Caco-2 (cell line): Measurements from ENCODE around the gene GCN1. TPM values are rescaled to one million over a fixed set of nuclear protein-coding genes. Genes with fewer than 3 reads are reported as not detected.

Experiments
- BruUV-seq: library from RNA; stranded (reverse); fragments of 400-500 nt; replicated peaks from 2 replicates; lab custom pipeline; 2021; lab: Mats Ljungman, UMichigan
- CTCF ChIA-PET: fragments of 300-600 bp; sonication (Branson Sonifier 250); formaldehyde crosslinking; loops from one replicate; lab custom pipeline; 2022; ENCODE audit warnings: antibody characterized with exemption; lab: Charles Lee
- POLR2A ChIA-PET: fragments of 300-600 bp; sonication (Branson Sonifier 250); formaldehyde crosslinking; loops from one replicate; lab custom pipeline; 2022; ENCODE audit warnings: antibody characterized with exemption; lab: Charles Lee
- DNase-seq, 2 experiments: peaks; one replicate each; pipeline versions ENCODE4 v3.0.0 to v3.0.0-alpha.2; 2020 to 2022
- H3K27me3 ChIP-seq: replicated peaks from 2 replicates; pipeline ENCODE4 v1.6.0; 2011; ENCODE audit warnings: low read length; ENCODE audit not compliant: control insufficient read depth, insufficient read depth
- H3K36me3 ChIP-seq: 2 replicates; pipeline ENCODE4 v1.5.1; 2011; ENCODE audit warnings: low read length; ENCODE audit not compliant: control insufficient read depth, insufficient read depth
- H3K4me1 ChIP-seq: fragments of 250-450 bp; sonication (Bioruptor Pico); 2 replicates; pipeline ENCODE4 v1.5.1; 2020; ENCODE audit warnings: mild to moderate bottlenecking
- H3K4me3 ChIP-seq: 2 replicates; pipeline ENCODE4 v1.5.1; 2011; ENCODE audit warnings: low read depth, mild to moderate bottlenecking, control low read depth, low read length
- H3K9me3 ChIP-seq: fragments of 250-450 bp; sonication (Bioruptor Pico); 2 replicates; pipeline ENCODE4 v1.5.1; 2020; ENCODE audit warnings: mild to moderate bottlenecking, moderate library complexity
- H3K27ac Mint-ChIP-seq: one replicate; pipeline ENCODE4 v1.8.0; 2022; ENCODE audit warnings: mixed read lengths; ENCODE audit not compliant: unreplicated experiment
- H3K27me3 Mint-ChIP-seq: one replicate; pipeline ENCODE4 v1.8.0; 2022; ENCODE audit warnings: mixed read lengths; ENCODE audit not compliant: insufficient read depth, unreplicated experiment
- H3K36me3 Mint-ChIP-seq: one replicate; pipeline ENCODE4 v1.8.0; 2022; ENCODE audit warnings: mild to moderate bottlenecking, mixed read lengths; ENCODE audit not compliant: insufficient read depth, unreplicated experiment
- H3K4me1 Mint-ChIP-seq: one replicate; pipeline ENCODE4 v1.8.0; 2022; ENCODE audit warnings: low read depth, mixed read lengths; ENCODE audit not compliant: unreplicated experiment
- H3K4me3 Mint-ChIP-seq: one replicate; pipeline ENCODE4 v1.8.0; 2022; ENCODE audit warnings: mild to moderate bottlenecking, moderate library complexity, mixed read lengths; ENCODE audit not compliant: unreplicated experiment
- H3K9me3 Mint-ChIP-seq: one replicate; pipeline ENCODE4 v1.8.0; 2022; ENCODE audit warnings: mixed read lengths; ENCODE audit not compliant: unreplicated experiment
- intact Hi-C: fragments of 100-400 bp; cut with micrococcal nuclease; formaldehyde crosslinking; loops from one replicate; pipeline ENCODE4 v1.10.0; 2022; ENCODE audit not compliant: unreplicated experiment
- total RNA-seq: library from RNA; stranded (reverse); gene quantifications from 2 replicates; pipeline ENCODE4 v1.2.3, GENCODE V29; 2022
- TF ChIP-seq, protein P1 (sequence below), 2 experiments: fragments of 200-600 bp in 1 of 2; IDR thresholded peaks; 1 replicate in 1 of 2; 2 replicates in 1 of 2; pipeline versions ENCODE4 v1.5.1 to v1.8.0; 2011 to 2022; ENCODE audit warnings: antibody characterized with exemption in 1 of 2, control low read depth in 1 of 2, inconsistent platforms in 1 of 2, low read depth in 1 of 2, low read length in 1 of 2, mild to moderate bottlenecking in 1 of 2, moderate library complexity in 1 of 2; ENCODE audit not compliant: insufficient read depth in 1 of 2, severe bottlenecking in 1 of 2, unreplicated experiment in 1 of 2

GCN1 gene
- total RNA-seq, 1 experiment from 2014 or later = 154 TPM

- Histone ChIP-seq H3K27me3 (no peaks in the 10 kb centered on the region), H3K9me3 (no peaks in the 10 kb centered on the region), H3K4me3 (no peak overlapping the region), H3K36me3 (peaks cover 6% of the 10 kb centered on the region), H3K4me1 (no peaks in the 10 kb centered on the region)
- Mint-ChIP-seq H3K36me3 (peaks cover 76% of the 10 kb centered on the region), H3K27ac (no peak overlapping the region), H3K4me3 (no peak overlapping the region), H3K27me3 (no peaks in the 10 kb centered on the region), H3K9me3 (no peaks in the 10 kb centered on the region), H3K4me1 (no peaks in the 10 kb centered on the region)
- BruUV-seq = no TSS peak
- DNase-seq = no peak
- intact Hi-C loops = no loop called here
- POLR2A ChIA-PET = no interaction called here
- CTCF ChIA-PET = no interaction called here
- TF ChIP-seq, protein P1, sequence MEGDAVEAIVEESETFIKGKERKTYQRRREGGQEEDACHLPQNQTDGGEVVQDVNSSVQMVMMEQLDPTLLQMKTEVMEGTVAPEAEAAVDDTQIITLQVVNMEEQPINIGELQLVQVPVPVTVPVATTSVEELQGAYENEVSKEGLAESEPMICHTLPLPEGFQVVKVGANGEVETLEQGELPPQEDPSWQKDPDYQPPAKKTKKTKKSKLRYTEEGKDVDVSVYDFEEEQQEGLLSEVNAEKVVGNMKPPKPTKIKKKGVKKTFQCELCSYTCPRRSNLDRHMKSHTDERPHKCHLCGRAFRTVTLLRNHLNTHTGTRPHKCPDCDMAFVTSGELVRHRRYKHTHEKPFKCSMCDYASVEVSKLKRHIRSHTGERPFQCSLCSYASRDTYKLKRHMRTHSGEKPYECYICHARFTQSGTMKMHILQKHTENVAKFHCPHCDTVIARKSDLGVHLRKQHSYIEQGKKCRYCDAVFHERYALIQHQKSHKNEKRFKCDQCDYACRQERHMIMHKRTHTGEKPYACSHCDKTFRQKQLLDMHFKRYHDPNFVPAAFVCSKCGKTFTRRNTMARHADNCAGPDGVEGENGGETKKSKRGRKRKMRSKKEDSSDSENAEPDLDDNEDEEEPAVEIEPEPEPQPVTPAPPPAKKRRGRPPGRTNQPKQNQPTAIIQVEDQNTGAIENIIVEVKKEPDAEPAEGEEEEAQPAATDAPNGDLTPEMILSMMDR (IDR thresholded peaks at IDR 0.05; ENCODE audit: insufficient read depth in 1 of 2, low read depth in 1 of 2, low read length in 1 of 2, severe bottlenecking in 1 of 2, unreplicated experiment in 1 of 2) = no peak
Observed at GRCh38 chr12:120130011-120130410, 64.5 kb downstream of the GCN1 start.

- intact Hi-C loops = no loop called here
- BruUV-seq = no TSS peak
- Mint-ChIP-seq H3K9me3 (no peaks in the 10 kb centered on the region), H3K4me1 (peaks cover 9% of the 10 kb centered on the region), H3K36me3 (peaks cover 59% of the 10 kb centered on the region), H3K4me3 (no peak overlapping the region), H3K27ac (no peak overlapping the region), H3K27me3 (no peaks in the 10 kb centered on the region)
- no peaks in the 10 kb centered on the region for H3K27me3 ChIP-seq
- DNase-seq = no peak
- no peaks in the 10 kb centered on the region for H3K9me3 ChIP-seq
- H3K4me3 ChIP-seq = no peak overlapping the region
- ChIA-PET CTCF (no interaction called here), POLR2A (no interaction called here)
- peaks cover 6% of the 10 kb centered on the region for H3K36me3 ChIP-seq
- H3K4me1 ChIP-seq = no peaks in the 10 kb centered on the region
- TF ChIP-seq, protein P1 (IDR thresholded peaks at IDR 0.05; ENCODE audit: insufficient read depth in 1 of 2, low read depth in 1 of 2, low read length in 1 of 2, severe bottlenecking in 1 of 2, unreplicated experiment in 1 of 2) = no peak
Observed at GRCh38 chr12:120126635-120127005, 67.9 kb downstream of the GCN1 start.

- H3K4me1 Mint-ChIP-seq = peaks cover 9% of the 10 kb centered on the region
- H3K27ac Mint-ChIP-seq = no peak overlapping the region
- Histone ChIP-seq H3K4me3 (no peak overlapping the region), H3K4me1 (no peaks in the 10 kb centered on the region), H3K27me3 (no peaks in the 10 kb centered on the region), H3K9me3 (no peaks in the 10 kb centered on the region), H3K36me3 (peaks cover 6% of the 10 kb centered on the region)
- H3K36me3 Mint-ChIP-seq = peaks cover 56% of the 10 kb centered on the region
- BruUV-seq = no TSS peak
- TF ChIP-seq, protein P1 (IDR thresholded peaks at IDR 0.05; ENCODE audit: insufficient read depth in 1 of 2, low read depth in 1 of 2, low read length in 1 of 2, severe bottlenecking in 1 of 2, unreplicated experiment in 1 of 2) = no peak
- intact Hi-C loops = no loop called here
- CTCF ChIA-PET = no interaction called here
- DNase-seq = no peak
- no peaks in the 10 kb centered on the region for H3K9me3 Mint-ChIP-seq
- H3K4me3 Mint-ChIP-seq = no peak overlapping the region
- H3K27me3 Mint-ChIP-seq = no peaks in the 10 kb centered on the region
- POLR2A ChIA-PET = interaction anchor here (1.0 kb wide), 1 partner anchor 75 kb away, joined by 3 read pairs; the partner anchor contains the start of gene RPLP0
Observed at GRCh38 chr12:120125792-120126634, 68.5 kb downstream of the GCN1 start.
